ENCODE results near the gene UBTD1.
"Not testable (repeated sequence)": the region's sequence is repeated elsewhere in the genome, so short reads cannot be mapped to it uniquely, and the experiment has no call there.

DNA sequence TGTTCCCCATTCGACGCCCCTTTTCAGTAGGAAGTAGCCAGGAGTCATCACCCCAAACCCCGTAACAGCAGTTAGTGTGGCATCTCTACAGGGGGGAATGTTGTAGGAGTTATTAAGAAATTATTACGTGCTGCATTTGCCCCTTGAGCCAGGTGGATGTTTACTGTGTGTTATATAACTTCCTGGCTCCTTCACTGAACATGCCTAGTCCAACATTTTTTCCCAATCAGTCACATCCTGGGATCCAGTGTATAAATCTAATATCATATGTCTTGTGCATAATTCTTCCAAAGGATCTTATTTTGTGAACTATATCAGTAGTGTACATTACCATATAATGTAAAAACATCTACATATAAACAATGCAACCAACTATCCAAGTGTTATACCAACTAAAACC lies 19.3 kb upstream of the UBTD1 start:
- not testable (repeated sequence) for TF ChIP-seq POLR2A (IDR thresholded peaks at IDR 0.05; ENCODE audit: low read length); GATA1 (IDR thresholded peaks at IDR 0.05; ENCODE audit: low read depth, low read length)

All from erythroblast (primary cell).